Peyer's patch (tissue), 4 donors: ENCODE measurements around the gene PIK3CD.

Experiments used
- POLR2A ChIP-seq, 2 donors: fragments of 450-650 bp; IDR thresholded peaks; one replicate each; pipeline ENCODE4 v1.5.1; 2017; ENCODE audit warnings: antibody characterized with exemption in 2 of 2, mild to moderate bottlenecking in 2 of 2, moderate library complexity in 2 of 2
- TF ChIP-seq, protein P1 (sequence below), 6 experiments: fragments of 450-650 bp in 4 of 6; fragments of 200-600 bp in 2 of 6; sonication (generic) in 1 of 6; IDR thresholded peaks; one replicate each; pipeline ENCODE4 v1.5.1; 2017 to 2019; ENCODE audit warnings: antibody characterized with exemption in 6 of 6, mild to moderate bottlenecking in 3 of 6, moderate library complexity in 1 of 6

DNA sequence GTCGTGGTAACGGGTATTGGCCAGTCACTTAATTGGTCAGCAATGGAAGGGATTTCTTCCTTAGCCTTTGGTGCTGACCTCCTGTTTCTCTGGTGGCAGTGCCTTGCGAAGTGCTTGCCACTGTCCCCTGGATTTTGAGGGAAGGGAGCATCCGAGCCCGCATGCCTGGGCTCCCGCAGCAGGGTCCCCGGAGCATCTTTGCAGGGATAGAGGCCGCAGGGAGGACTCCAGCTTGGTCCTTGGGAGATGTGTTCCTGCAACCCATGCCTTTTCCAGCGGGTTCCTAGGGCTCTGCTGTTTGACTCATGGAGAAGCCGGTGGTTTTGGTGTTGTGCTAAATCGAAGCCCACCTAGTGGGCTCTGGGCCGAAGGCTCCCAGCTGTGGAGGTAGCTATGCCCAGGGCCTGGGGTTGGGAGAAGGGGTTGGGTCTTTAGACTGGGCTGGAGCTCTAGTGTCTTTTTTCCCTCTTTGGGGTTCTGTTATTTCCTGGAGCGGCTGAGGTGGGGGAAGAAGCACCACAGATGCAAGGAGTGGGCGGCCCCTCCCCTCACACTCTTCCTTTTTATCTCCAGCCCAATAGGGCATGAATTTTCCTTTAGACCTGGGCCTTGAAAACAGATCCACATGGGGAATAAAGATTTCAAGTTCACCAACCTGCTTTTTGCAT lies 39.0 kb downstream of the PIK3CD start:
- TF ChIP-seq POLR2A (IDR thresholded peaks at IDR 0.05), result no peak
- TF ChIP-seq, protein P1, sequence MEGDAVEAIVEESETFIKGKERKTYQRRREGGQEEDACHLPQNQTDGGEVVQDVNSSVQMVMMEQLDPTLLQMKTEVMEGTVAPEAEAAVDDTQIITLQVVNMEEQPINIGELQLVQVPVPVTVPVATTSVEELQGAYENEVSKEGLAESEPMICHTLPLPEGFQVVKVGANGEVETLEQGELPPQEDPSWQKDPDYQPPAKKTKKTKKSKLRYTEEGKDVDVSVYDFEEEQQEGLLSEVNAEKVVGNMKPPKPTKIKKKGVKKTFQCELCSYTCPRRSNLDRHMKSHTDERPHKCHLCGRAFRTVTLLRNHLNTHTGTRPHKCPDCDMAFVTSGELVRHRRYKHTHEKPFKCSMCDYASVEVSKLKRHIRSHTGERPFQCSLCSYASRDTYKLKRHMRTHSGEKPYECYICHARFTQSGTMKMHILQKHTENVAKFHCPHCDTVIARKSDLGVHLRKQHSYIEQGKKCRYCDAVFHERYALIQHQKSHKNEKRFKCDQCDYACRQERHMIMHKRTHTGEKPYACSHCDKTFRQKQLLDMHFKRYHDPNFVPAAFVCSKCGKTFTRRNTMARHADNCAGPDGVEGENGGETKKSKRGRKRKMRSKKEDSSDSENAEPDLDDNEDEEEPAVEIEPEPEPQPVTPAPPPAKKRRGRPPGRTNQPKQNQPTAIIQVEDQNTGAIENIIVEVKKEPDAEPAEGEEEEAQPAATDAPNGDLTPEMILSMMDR (IDR thresholded peaks at IDR 0.05), result no peak
